HepG2 (cell line): ENCODE results near the gene CPS1. TPM values are rescaled to one million over a fixed set of nuclear protein-coding genes. Genes with fewer than 3 reads are reported as not detected.
A peak's percentile ranks its signal among the peaks of the same experiment; 100 is the strongest.

ENCODE experiments used
- ATAC-seq: fragments of 200-7000 bp; cut with Tn5 transposase; 3 replicates; pipeline ENCODE4 v1.9.1; 2020; ENCODE audit warnings: mild to moderate bottlenecking, moderate library complexity
- BruUV-seq: library from RNA; stranded (reverse); fragments of 400-500 nt; replicated peaks from 2 replicates; lab custom pipeline; 2021; lab: Mats Ljungman, UMichigan
- CTCF ChIA-PET: fragments of 300-600 bp; formaldehyde crosslinking; extraction: SDS; loops from one replicate; lab custom pipeline; 2021; ENCODE audit warnings: low total read pairs, inconsistent platforms, low intra/inter-chr PET ratio; lab: Yijun Ruan, JAX
- POLR2A ChIA-PET: fragments of 350-600 bp; sonication (Branson Sonifier 250); formaldehyde crosslinking; loops from one replicate; lab custom pipeline; 2020; ENCODE audit warnings: antibody characterized with exemption, inconsistent platforms; lab: Yijun Ruan, JAX
- DNase-seq: peaks from one replicate; pipeline ENCODE4 v3.0.0-alpha.2; 2015; ENCODE audit warnings: low spot score
- FAIRE-seq: peaks from 3 replicates; lab custom pipeline; 2011; peaks lifted over from hg19 to GRCh38; lab: Jason Lieb, UNC
- H2AFZ ChIP-seq: one replicate; pipeline ENCODE4 v1.6.1; 2011; ENCODE audit warnings: low read length, inconsistent platforms
- H3K27ac ChIP-seq: fragments of 300-600 bp; 3 replicates; pipeline ENCODE4 v1.8.0; 2011; ENCODE audit warnings: mixed run types, mild to moderate bottlenecking, mixed read lengths, low read length, inconsistent platforms; ENCODE audit not compliant: insufficient read depth; ENCODE audit errors: extremely low read length
- H3K27me3 ChIP-seq, 2 experiments: fragments of 200-600 bp in 1 of 2; 2 replicates in 1 of 2; 3 replicates in 1 of 2; pipeline versions ENCODE4 v1.6.0 to v1.8.0; 2011; ENCODE audit warnings: low read length in 2 of 2, mild to moderate bottlenecking in 2 of 2, moderate library complexity in 2 of 2, inconsistent platforms in 1 of 2; ENCODE audit not compliant: insufficient read depth in 2 of 2, control insufficient read depth in 1 of 2
- H3K36me3 ChIP-seq, 2 experiments: fragments of 200-600 bp in 1 of 2; replicated peaks in 1 of 2; 2 replicates in 1 of 2; 3 replicates in 1 of 2; pipeline versions ENCODE4 v1.5.1 to v1.8.0; 2011; ENCODE audit warnings: low read length in 2 of 2, inconsistent platforms in 1 of 2; ENCODE audit not compliant: insufficient read depth in 2 of 2, control insufficient read depth in 1 of 2
- H3K4me1 ChIP-seq: 2 replicates; pipeline ENCODE4 v1.5.1; 2012; ENCODE audit warnings: low read length, inconsistent platforms; ENCODE audit not compliant: insufficient read depth
- H3K4me2 ChIP-seq: 2 replicates; pipeline ENCODE4 v1.6.0; 2011; ENCODE audit warnings: low read depth, low read length, inconsistent platforms
- H3K4me3 ChIP-seq, 3 experiments: fragments of 200-600 bp in 1 of 3; sonication (generic), shearing (Covaris generic) in 1 of 3; replicated peaks in 1 of 3; 2 replicates each; pipeline ENCODE4 v1.5.1; 2011 to 2016; ENCODE audit warnings: low read length in 3 of 3, inconsistent platforms in 2 of 3, low read depth in 2 of 3, mild to moderate bottlenecking in 2 of 3, control low read depth in 1 of 3, mixed read lengths in 1 of 3; ENCODE audit not compliant: insufficient read depth in 1 of 3
- H3K79me2 ChIP-seq: one replicate; pipeline ENCODE4 v1.6.1; 2011; ENCODE audit warnings: low read length, inconsistent platforms; ENCODE audit not compliant: insufficient read depth
- H3K9ac ChIP-seq: 2 replicates; pipeline ENCODE4 v1.6.0; 2011; ENCODE audit warnings: mild to moderate bottlenecking, low read depth, low read length, inconsistent platforms; ENCODE audit not compliant: insufficient read depth
- H3K9me3 ChIP-seq: 2 replicates; pipeline ENCODE4 v1.5.1; 2012; ENCODE audit warnings: mild to moderate bottlenecking, low read length
- H4K20me1 ChIP-seq: 2 replicates; pipeline ENCODE4 v1.6.0; 2011; ENCODE audit warnings: inconsistent platforms, mild to moderate bottlenecking, low read length, moderate library complexity; ENCODE audit not compliant: insufficient read depth
- DZIP1 ChIP-seq: sonication (generic); formaldehyde crosslinking; IDR thresholded peaks from 2 replicates; pipeline ENCODE4 v1.5.0; 2020; ENCODE audit warnings: mild to moderate bottlenecking, missing genetic modification reagents
- HNF4A ChIP-seq: sonication (generic); formaldehyde crosslinking; IDR thresholded peaks from 2 replicates; pipeline ENCODE4 v1.4.0; 2020; ENCODE audit warnings: missing genetic modification reagents
- HNF4G ChIP-seq, 2 experiments: sonication (generic) in 1 of 2; formaldehyde crosslinking in 1 of 2; IDR thresholded peaks; 2 replicates each; pipeline versions ENCODE4 v1.4.0 to v1.6.1; 2011 to 2020; ENCODE audit warnings: borderline replicate concordance in 2 of 2, low read depth in 2 of 2, mild to moderate bottlenecking in 2 of 2, low read length in 1 of 2, missing genetic modification reagents in 1 of 2, moderate library complexity in 1 of 2
- IKZF1 ChIP-seq: fragments of 450-650 bp; IDR thresholded peaks from 2 replicates; pipeline ENCODE4 v1.7.1; 2016
- KLF16 ChIP-seq, 2 experiments: sonication (generic) in 1 of 2; formaldehyde crosslinking in 1 of 2; IDR thresholded peaks; 2 replicates each; pipeline versions ENCODE4 v1.6.1 to v1.8.0; 2016 to 2023; ENCODE audit warnings: missing genetic modification reagents in 2 of 2, missing compliant biosample characterization in 1 of 2
- PBX3 ChIP-seq: sonication (generic); formaldehyde crosslinking; IDR thresholded peaks from 2 replicates; pipeline ENCODE4 v1.8.1; 2023; ENCODE audit warnings: missing genetic modification reagents, inconsistent platforms, borderline replicate concordance
- ZFP1 ChIP-seq: IDR thresholded peaks from 2 replicates; pipeline ENCODE4 v1.6.1; 2016
- ZMYM4 ChIP-seq: sonication (generic); formaldehyde crosslinking; IDR thresholded peaks from 2 replicates; pipeline ENCODE4 v1.8.1; 2023; ENCODE audit warnings: mild to moderate bottlenecking, missing genetic modification reagents
- ZNF292 ChIP-seq: sonication (generic); formaldehyde crosslinking; IDR thresholded peaks from 2 replicates; pipeline ENCODE4 v1.8.1; 2022; ENCODE audit warnings: mild to moderate bottlenecking, low read depth, missing genetic modification reagents, borderline replicate concordance
- ZNF362 ChIP-seq: sonication (generic); formaldehyde crosslinking; IDR thresholded peaks from 2 replicates; pipeline ENCODE4 v1.4.0; 2020; ENCODE audit warnings: missing genetic modification reagents, mild to moderate bottlenecking, borderline replicate concordance
- WGBS: methylation state at CpG from one replicate; pipeline ENCODE4 v1.1.6; 2017; ENCODE audit warnings: low lambda C conversion rate; 5-methylcytosine and 5-hydroxymethylcytosine counted together
- in situ Hi-C: cut with HindIII; loops from 2 replicates; pipeline ENCODE4 v1.10.0; 2017; ENCODE audit warnings: low pct_unique_long_range_greater_than_20kb; ENCODE audit not compliant: extremely low pct_ligation_motif_present
- intact Hi-C: fragments of 100-400 bp; cut with micrococcal nuclease; formaldehyde crosslinking; loops from one replicate; pipeline ENCODE4 v1.10.0; 2022; ENCODE audit not compliant: unreplicated experiment
- polyA plus RNA-seq, 8 experiments: library from polyadenylated mRNA; depleted of rRNA in 3 of 8; stranded (reverse) in 7 of 8; unstranded in 1 of 8; fragments of >200 nt; fragmentation: Illumina TruSeq in 4 of 8; extraction: Trizol in 4 of 8; gene quantifications; 2 replicates each; pipeline versions ENCODE4 v1.2.1 to v1.2.3, GENCODE V29; 2011 to 2016; ENCODE audit warnings: low read depth in 4 of 8, missing spikeins in 1 of 8, mixed read lengths in 1 of 8; ENCODE audit not compliant: insufficient read depth in 1 of 8
- total RNA-seq, 5 experiments: library from RNA; depleted of rRNA; stranded (reverse); fragments of >200 nt; fragmentation: Illumina TruSeq; extraction: Trizol; gene quantifications; 2 replicates each; pipeline ENCODE4 v1.2.3, GENCODE V29; 2016; ENCODE audit warnings: low read depth in 1 of 5

CPS1 gene
- total and polyA plus RNA-seq, 2 of the 13 experiments (the other 11 are each of a cell fraction or from before 2014, with no cell fraction given), result 24.4 to 51.7 TPM

GRCh38 chr2:210660751-210661150 lies 104.4 kb downstream of the CPS1 start:
- ATAC-seq, result no peak
- H2AFZ ChIP-seq, result no peak overlapping the region
- H3K27ac ChIP-seq, result no peak overlapping the region
- H3K9ac ChIP-seq, result no peak overlapping the region
- no peak overlapping the region for H3K4me2 ChIP-seq
- TF ChIP-seq ZFP1, result peak; percentile 92; the same call in 1 of the 2 replicates
- no peak for TF ChIP-seq ZNF292 (CRISPR knock-in tag)
- TF ChIP-seq DZIP1, result no peak
- H3K4me1 ChIP-seq, result peaks cover 11% of the 10 kb centered on the region
- no peak for FAIRE-seq
- DNase-seq, result no peak
- in situ Hi-C loops, result loop anchor here (25.0 kb wide), 1 partner anchor 377 kb away; no protein-coding TSS in a partner anchor
- POLR2A ChIA-PET, result no interaction called here
- no peaks in the 10 kb centered on the region for H3K27me3 ChIP-seq
- no peaks in the 10 kb centered on the region for H3K79me2 ChIP-seq
- intact Hi-C loops, result loop anchor here (5.0 kb wide), 1 partner anchor 432 kb away; no protein-coding TSS in a partner anchor
- H3K4me3 ChIP-seq, result no peak overlapping the region
- CTCF ChIA-PET, result no interaction called here
- no peaks in the 10 kb centered on the region for H4K20me1 ChIP-seq
- no TSS peak for BruUV-seq
- H3K9me3 ChIP-seq, result peaks cover 14% of the 10 kb centered on the region
- peaks cover 1 to 4% of the 10 kb centered on the region in 2 experiments; a peak in 3 of 5 replicates for H3K36me3 ChIP-seq

- ATAC-seq (peak; percentile 91), FAIRE-seq (peak; percentile 56), DNase-seq (peak; percentile 50)
- peaks cover 11% of the 10 kb centered on the region for H3K4me1 ChIP-seq
- no peak overlapping the region for H3K4me3 ChIP-seq
- in situ Hi-C loops, result loop anchor here (25.0 kb wide), 1 partner anchor 375 kb away; no protein-coding TSS in a partner anchor
- H3K27me3 ChIP-seq, result no peaks in the 10 kb centered on the region
- BruUV-seq, result no TSS peak
- H4K20me1 ChIP-seq, result no peaks in the 10 kb centered on the region
- no peak overlapping the region for H3K9ac ChIP-seq
- H3K27ac ChIP-seq, result no peak overlapping the region
- 87% methylated on average over 1 of the region's 1 CpG for WGBS
- H3K79me2 ChIP-seq, result no peaks in the 10 kb centered on the region
- no peak overlapping the region for H2AFZ ChIP-seq
- intact Hi-C loops, result loop anchor here (5.0 kb wide), 1 partner anchor 430 kb away; no protein-coding TSS in a partner anchor
- ChIA-PET POLR2A (no interaction called here), CTCF (no interaction called here)
- H3K4me2 ChIP-seq, result no peak overlapping the region
- H3K36me3 ChIP-seq, result peaks cover 1 to 4% of the 10 kb centered on the region in 2 experiments; a peak in 3 of 5 replicates
- H3K9me3 ChIP-seq, result peaks cover 14% of the 10 kb centered on the region
- peak; percentile 39; the same call in 1 of the 2 replicates for TF ChIP-seq HNF4G (IDR thresholded peaks at IDR 0.05; ENCODE audit: borderline replicate concordance, low read depth, low read length)
- TF ChIP-seq HNF4G (CRISPR knock-in tag; IDR thresholded peaks at IDR 0.05; ENCODE audit: borderline replicate concordance, low read depth), result no peak
- TF ChIP-seq IKZF1, result no peak
- TF ChIP-seq HNF4A, result peak; percentile 39; the same call in 1 of the 2 replicates
- no peak for TF ChIP-seq PBX3 (CRISPR knock-in tag)
- no peak for TF ChIP-seq KLF16 (CRISPR knock-in tag; IDR thresholded peaks at IDR 0.05)
- 0 out of 2 replicates have a peak, but pooled peaks have one; percentile 34 for TF ChIP-seq ZNF362 (CRISPR knock-in tag)
- 0 out of 2 replicates have a peak, but pooled peaks have one; percentile 28 for TF ChIP-seq ZMYM4 (CRISPR knock-in tag)
Observed at GRCh38 chr2:210662560-210662959, 106.2 kb downstream of the CPS1 start.
